Karpas-422 (cell line): Measurements from ENCODE around the gene SMYD3. TPM values are rescaled to one million over a fixed set of nuclear protein-coding genes. Genes with fewer than 3 reads are reported as not detected.

Source experiments
- DNase-seq: peaks from one replicate; pipeline ENCODE4 v3.0.0-alpha.2; 2015
- H2AFZ ChIP-seq: fragments of 200-600 bp; sonication (generic); 2 replicates; pipeline ENCODE4 v1.6.1; 2014; ENCODE audit warnings: antibody characterized with exemption, low read length, mixed read lengths
- H3K27ac ChIP-seq: fragments of 200-600 bp; sonication (generic); 2 replicates; pipeline ENCODE4 v1.5.1; 2014; ENCODE audit warnings: mild to moderate bottlenecking, low read length, moderate library complexity
- H3K27me3 ChIP-seq: fragments of 200-600 bp; sonication (generic); 2 replicates; pipeline ENCODE4 v1.6.1; 2014; ENCODE audit warnings: low read length, mixed read lengths
- H3K36me3 ChIP-seq: fragments of 200-600 bp; sonication (generic); 2 replicates; pipeline ENCODE4 v1.6.1; 2014; ENCODE audit warnings: low read length, mixed read lengths; ENCODE audit not compliant: insufficient read depth
- H3K4me1 ChIP-seq: fragments of 200-600 bp; sonication (generic); 2 replicates; pipeline ENCODE4 v1.6.1; 2014; ENCODE audit warnings: mild to moderate bottlenecking, low read length, mixed read lengths
- H3K4me2 ChIP-seq: fragments of 200-600 bp; sonication (generic); 2 replicates; pipeline ENCODE4 v1.6.1; 2014; ENCODE audit warnings: low read length, low read depth, mild to moderate bottlenecking; ENCODE audit not compliant: poor library complexity, severe bottlenecking
- H3K4me3 ChIP-seq: fragments of 200-600 bp; sonication (generic); 2 replicates; pipeline ENCODE4 v1.5.1; 2014; ENCODE audit warnings: mild to moderate bottlenecking, antibody characterized with exemption, low read length, mixed read lengths
- H3K79me2 ChIP-seq: fragments of 200-600 bp; sonication (generic); 2 replicates; pipeline ENCODE4 v1.6.1; 2014; ENCODE audit warnings: mild to moderate bottlenecking, low read length, mixed read lengths
- H3K9ac ChIP-seq: fragments of 200-600 bp; sonication (generic); 2 replicates; pipeline ENCODE4 v1.6.0; 2014; ENCODE audit warnings: low read length
- H3K9me2 ChIP-seq: fragments of 200-600 bp; sonication (generic), shearing (Covaris generic); replicated peaks from 2 replicates; pipeline ENCODE4 v1.6.0; 2014; ENCODE audit warnings: mild to moderate bottlenecking, low read length, moderate library complexity; ENCODE audit not compliant: insufficient read depth
- H3K9me3 ChIP-seq: fragments of 300-700, 200-600 bp; sonication (generic); 2 replicates; pipeline ENCODE4 v1.6.1; 2014; ENCODE audit warnings: low read length, mixed read lengths
- H4K20me1 ChIP-seq: fragments of 200-600 bp; sonication (generic); 2 replicates; pipeline ENCODE4 v1.6.1; 2014; ENCODE audit warnings: mild to moderate bottlenecking, antibody characterized with exemption, low read length, low read depth; ENCODE audit not compliant: insufficient read depth
- total RNA-seq: library from RNA; depleted of rRNA; stranded (reverse); fragments of >200 nt; shearing (Covaris generic); gene quantifications from 2 replicates; pipeline ENCODE4 v1.2.3, GENCODE V29; 2014; ENCODE audit warnings: low replicate concordance

SMYD3 gene
- total RNA-seq, 1 experiment from 2014 or later: 67.1 TPM

DNA sequence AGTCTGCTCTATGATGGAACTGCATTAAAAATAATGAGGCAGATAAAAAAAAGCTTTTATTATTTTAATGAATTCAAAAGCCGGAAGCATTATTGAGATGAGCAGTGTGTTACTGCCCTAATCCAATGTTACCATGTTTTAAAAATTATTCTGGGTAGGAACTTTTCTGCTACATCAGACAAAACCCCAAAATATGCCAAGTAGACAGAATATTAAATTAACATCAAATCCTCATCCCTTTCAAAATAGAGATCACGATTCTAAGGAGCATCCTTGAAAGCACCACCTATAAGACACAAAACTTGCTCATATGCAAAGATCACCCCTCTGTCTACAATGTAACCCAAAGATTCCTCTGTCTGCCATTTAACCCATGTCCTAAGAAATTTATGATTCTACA is 357.5 kb downstream of the SMYD3 start:
- no peak overlapping the region for H3K27ac ChIP-seq
- H3K36me3 ChIP-seq: no peaks in the 10 kb centered on the region
- H2AFZ ChIP-seq: no peak overlapping the region
- H3K9me3 ChIP-seq: no peaks in the 10 kb centered on the region
- no peak overlapping the region for H3K9ac ChIP-seq
- no peak for DNase-seq
- no peaks in the 10 kb centered on the region for H3K9me2 ChIP-seq
- no peak overlapping the region for H3K4me2 ChIP-seq
- H3K4me1 ChIP-seq: peaks cover 10% of the 10 kb centered on the region
- no peaks in the 10 kb centered on the region for H3K27me3 ChIP-seq
- no peaks in the 10 kb centered on the region for H4K20me1 ChIP-seq
- H3K79me2 ChIP-seq: 0 out of 2 replicates have a peak, but pooled peaks cover 3% of the 10 kb centered on the region
- no peak overlapping the region for H3K4me3 ChIP-seq

- Histone ChIP-seq H3K4me1 (peaks cover 10% of the 10 kb centered on the region), H3K27ac (no peak overlapping the region), H2AFZ (no peak overlapping the region), H4K20me1 (no peaks in the 10 kb centered on the region), H3K4me3 (no peak overlapping the region), H3K27me3 (no peaks in the 10 kb centered on the region), H3K36me3 (no peaks in the 10 kb centered on the region), H3K79me2 (0 out of 2 replicates have a peak, but pooled peaks cover 3% of the 10 kb centered on the region), H3K9me2 (no peaks in the 10 kb centered on the region), H3K9ac (no peak overlapping the region), H3K9me3 (no peaks in the 10 kb centered on the region), H3K4me2 (no peak overlapping the region)
- DNase-seq: no peak
These were observed 359.3 kb downstream of the SMYD3 start for GRCh38 chr1:246147524-246148461.

DNA sequence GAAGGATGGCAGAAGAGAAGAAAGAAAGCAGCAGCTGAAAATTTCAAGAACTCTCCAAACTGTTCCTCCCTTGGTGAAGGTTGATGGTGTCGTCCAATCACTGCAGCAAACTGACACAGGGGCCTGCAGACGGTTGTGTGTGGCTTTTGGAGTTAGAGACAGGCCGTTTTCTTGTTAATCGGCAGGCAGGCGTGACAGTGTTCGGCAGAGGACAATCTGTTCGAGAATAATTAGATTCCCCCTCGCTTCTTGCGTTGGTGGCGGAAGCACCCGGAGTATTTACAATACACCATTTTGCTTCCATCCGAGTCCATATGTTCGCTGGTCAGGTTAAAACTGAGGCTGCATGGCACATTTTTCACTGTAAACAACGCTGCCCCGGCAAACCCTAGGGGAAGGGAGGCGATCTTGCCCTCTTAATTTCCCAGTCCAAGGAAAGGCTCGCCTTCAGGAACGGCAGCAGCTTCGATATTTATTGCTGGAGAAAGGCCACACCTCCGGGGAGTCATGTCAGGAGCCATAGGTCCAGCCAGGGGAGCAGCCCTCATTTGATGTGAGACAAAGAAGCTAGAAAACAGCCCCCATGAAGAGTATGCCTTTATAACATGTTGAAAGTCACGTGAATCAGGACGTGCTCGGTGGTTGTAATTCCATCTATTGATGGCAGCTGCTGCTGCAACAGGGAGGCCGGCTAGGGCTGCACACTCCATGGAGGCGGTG is 360.1 kb downstream of the SMYD3 start:
- H3K27ac ChIP-seq: no peak overlapping the region
- H4K20me1 ChIP-seq: no peaks in the 10 kb centered on the region
- 0 out of 2 replicates have a peak, but pooled peaks cover 3% of the 10 kb centered on the region for H3K79me2 ChIP-seq
- H3K9ac ChIP-seq: no peak overlapping the region
- peaks cover 10% of the 10 kb centered on the region for H3K4me1 ChIP-seq
- no peaks in the 10 kb centered on the region for H3K9me3 ChIP-seq
- no peak overlapping the region for H3K4me3 ChIP-seq
- no peaks in the 10 kb centered on the region for H3K9me2 ChIP-seq
- no peak overlapping the region for H3K4me2 ChIP-seq
- no peak for DNase-seq
- no peaks in the 10 kb centered on the region for H3K36me3 ChIP-seq
- no peak overlapping the region for H2AFZ ChIP-seq
- no peaks in the 10 kb centered on the region for H3K27me3 ChIP-seq

DNA sequence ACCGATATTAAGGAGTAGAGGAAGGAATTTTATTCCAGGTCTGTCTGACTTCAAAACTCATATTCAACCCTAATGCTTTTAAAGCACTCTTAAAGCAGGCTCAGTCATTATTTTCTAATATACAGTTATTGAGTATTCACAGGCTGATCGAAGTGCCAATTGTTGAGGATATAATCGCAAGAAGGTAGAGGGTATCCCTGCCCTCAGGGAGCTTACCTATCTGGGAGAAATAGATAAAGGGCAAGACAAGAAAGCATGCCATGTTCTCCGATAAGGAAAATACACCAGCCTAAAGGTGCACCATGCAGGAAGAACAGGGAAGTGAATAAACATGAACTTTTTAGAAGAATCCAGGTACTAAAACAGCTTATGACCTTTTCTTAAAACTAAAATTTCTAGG is 361.2 kb downstream of the SMYD3 start:
- H3K4me2 ChIP-seq: no peak overlapping the region
- no peaks in the 10 kb centered on the region for H3K9me3 ChIP-seq
- no peaks in the 10 kb centered on the region for H3K36me3 ChIP-seq
- H3K27me3 ChIP-seq: no peaks in the 10 kb centered on the region
- no peak overlapping the region for H2AFZ ChIP-seq
- no peak overlapping the region for H3K27ac ChIP-seq
- peaks cover 10% of the 10 kb centered on the region for H3K4me1 ChIP-seq
- 0 out of 2 replicates have a peak, but pooled peaks cover 3% of the 10 kb centered on the region for H3K79me2 ChIP-seq
- no peak overlapping the region for H3K4me3 ChIP-seq
- no peak for DNase-seq
- no peaks in the 10 kb centered on the region for H3K9me2 ChIP-seq
- H3K9ac ChIP-seq: no peak overlapping the region
- no peaks in the 10 kb centered on the region for H4K20me1 ChIP-seq

GRCh38 chr1:246144931-246145330 is 362.1 kb downstream of the SMYD3 start:
- no peak overlapping the region for H3K27ac ChIP-seq
- no peak overlapping the region for H2AFZ ChIP-seq
- no peaks in the 10 kb centered on the region for H3K36me3 ChIP-seq
- peaks cover 10% of the 10 kb centered on the region for H3K4me1 ChIP-seq
- H3K79me2 ChIP-seq: no peaks in the 10 kb centered on the region
- no peak overlapping the region for H3K9ac ChIP-seq
- H3K4me2 ChIP-seq: no peak overlapping the region
- no peak for DNase-seq
- H3K9me3 ChIP-seq: no peaks in the 10 kb centered on the region
- no peak overlapping the region for H3K4me3 ChIP-seq
- H3K27me3 ChIP-seq: no peaks in the 10 kb centered on the region
- H3K9me2 ChIP-seq: no peaks in the 10 kb centered on the region
- H4K20me1 ChIP-seq: no peaks in the 10 kb centered on the region

DNA sequence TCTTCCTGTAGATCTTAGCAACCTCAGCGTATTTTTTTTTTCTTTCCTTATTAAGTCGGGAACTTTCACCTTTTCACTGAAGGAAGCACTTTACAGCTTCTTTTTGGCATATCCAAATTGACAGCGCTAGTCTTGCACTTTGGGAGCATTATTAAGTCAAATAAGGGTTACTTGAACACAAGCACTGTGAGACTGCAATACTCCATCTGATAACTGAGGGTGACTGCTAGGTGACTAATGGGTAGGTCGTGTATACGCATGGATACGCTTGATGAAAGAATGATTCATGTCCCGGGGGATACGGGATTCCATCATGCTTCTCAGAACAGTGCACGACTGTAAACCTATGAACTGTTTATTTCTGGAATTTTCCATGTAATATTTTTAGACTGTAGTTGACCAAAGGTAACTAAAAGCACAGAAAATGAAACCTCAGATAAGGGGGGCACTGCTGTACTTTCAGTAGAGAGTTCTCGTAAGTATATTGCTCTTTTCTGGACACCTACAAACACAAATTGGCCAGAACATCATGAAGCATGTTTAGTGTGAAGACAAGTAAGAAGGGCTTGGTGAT is 364.7 kb downstream of the SMYD3 start:
- H3K4me3 ChIP-seq: no peak overlapping the region
- no peaks in the 10 kb centered on the region for H3K27me3 ChIP-seq
- H2AFZ ChIP-seq: no peak overlapping the region
- no peaks in the 10 kb centered on the region for H4K20me1 ChIP-seq
- no peak overlapping the region for H3K4me2 ChIP-seq
- 0 out of 2 replicates have a peak, but pooled peaks cover 2% of the 10 kb centered on the region for H3K79me2 ChIP-seq
- H3K27ac ChIP-seq: no peak overlapping the region
- no peak overlapping the region for H3K9ac ChIP-seq
- peaks cover 10% of the 10 kb centered on the region for H3K4me1 ChIP-seq
- H3K36me3 ChIP-seq: no peaks in the 10 kb centered on the region
- H3K9me3 ChIP-seq: no peaks in the 10 kb centered on the region
- no peaks in the 10 kb centered on the region for H3K9me2 ChIP-seq
- DNase-seq: no peak

DNA sequence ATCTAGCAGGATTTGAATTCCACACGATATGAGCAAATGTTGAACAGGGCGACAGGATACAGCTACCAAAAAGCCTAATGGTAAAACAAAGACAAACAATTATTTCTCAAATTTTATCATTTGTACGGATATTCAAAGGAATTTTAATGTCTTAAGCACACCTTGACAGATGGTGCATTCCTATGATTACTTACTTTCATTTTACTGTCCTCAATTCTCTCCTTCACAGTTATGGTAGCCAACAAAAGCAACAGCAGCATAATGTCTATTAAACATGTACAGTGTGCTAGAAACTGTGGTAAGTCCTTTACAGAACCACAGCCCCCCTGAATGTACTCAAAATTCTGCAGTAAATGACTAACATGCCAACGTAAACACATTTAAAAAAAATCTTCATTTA is 365.8 kb downstream of the SMYD3 start:
- Histone ChIP-seq H3K9me2 (no peaks in the 10 kb centered on the region), H3K27ac (no peak overlapping the region), H3K9ac (no peak overlapping the region), H2AFZ (no peak overlapping the region), H3K27me3 (no peaks in the 10 kb centered on the region), H3K4me3 (no peak overlapping the region), H4K20me1 (no peaks in the 10 kb centered on the region), H3K9me3 (no peaks in the 10 kb centered on the region), H3K4me1 (peaks cover 11% of the 10 kb centered on the region), H3K36me3 (no peaks in the 10 kb centered on the region), H3K79me2 (0 out of 2 replicates have a peak, but pooled peaks cover 4% of the 10 kb centered on the region), H3K4me2 (no peak overlapping the region)
- no peak for DNase-seq

GRCh38 chr1:246139745-246140182 is 367.3 kb downstream of the SMYD3 start:
- H4K20me1 ChIP-seq: no peaks in the 10 kb centered on the region
- H3K4me3 ChIP-seq: no peak overlapping the region
- no peak overlapping the region for H2AFZ ChIP-seq
- H3K79me2 ChIP-seq: 0 out of 2 replicates have a peak, but pooled peaks cover 4% of the 10 kb centered on the region
- DNase-seq: no peak
- H3K4me1 ChIP-seq: peaks cover 17% of the 10 kb centered on the region
- no peaks in the 10 kb centered on the region for H3K36me3 ChIP-seq
- no peak overlapping the region for H3K9ac ChIP-seq
- H3K27ac ChIP-seq: no peak overlapping the region
- no peak overlapping the region for H3K4me2 ChIP-seq
- no peaks in the 10 kb centered on the region for H3K27me3 ChIP-seq
- no peaks in the 10 kb centered on the region for H3K9me3 ChIP-seq
- H3K9me2 ChIP-seq: no peaks in the 10 kb centered on the region
